CD4-positive, alpha-beta T cell treated with Interleukin-6 at 100 ng/mL for 8 hours (primary cell): Measurements from ENCODE around the gene FJX1.
A peak's percentile ranks its signal among the peaks of the same experiment; 100 is the strongest.

Experiments
- DNase-seq: peaks from one replicate; pipeline ENCODE4 v3.0.0-alpha.2; 2020; ENCODE audit warnings: mixed read lengths, low spot score

FJX1 gene

GRCh38 chr11:35606206-35606605 is 12.1 kb upstream of the FJX1 start:
- DNase-seq, result no peak

GRCh38 chr11:35608502-35608901 is 9.8 kb upstream of the FJX1 start:
- no peak for DNase-seq

GRCh38 chr11:35609656-35610055 is 8.6 kb upstream of the FJX1 start:
- no peak for DNase-seq

GRCh38 chr11:35610631-35611030 is 7.6 kb upstream of the FJX1 start:
- no peak for DNase-seq

- no peak for DNase-seq
Observed at GRCh38 chr11:35611741-35612140, 6.5 kb upstream of the FJX1 start.

GRCh38 chr11:35614939-35615569 is 3.2 kb upstream of the FJX1 start:
- DNase-seq, result no peak

GRCh38 chr11:35615921-35616900 is 2.0 kb upstream of the FJX1 start:
- peak; percentile 45 for DNase-seq

- DNase-seq, result no peak
Observed at GRCh38 chr11:35617316-35617686, 959 bp upstream of the FJX1 start.

- DNase-seq, result no peak
Observed at GRCh38 chr11:35618497-35619115, 346 bp downstream of the FJX1 start.

GRCh38 chr11:35619116-35619854 is 1.0 kb downstream of the FJX1 start:
- no peak for DNase-seq

GRCh38 chr11:35619855-35620640 is 1.8 kb downstream of the FJX1 start:
- no peak for DNase-seq

GRCh38 chr11:35620795-35621194 is 2.5 kb downstream of the FJX1 start:
- no peak for DNase-seq

GRCh38 chr11:35621620-35622019 is 3.4 kb downstream of the FJX1 start:
- DNase-seq, result no peak

GRCh38 chr11:35622070-35622469 is 3.8 kb downstream of the FJX1 start:
- no peak for DNase-seq

GRCh38 chr11:35623621-35624168 is 5.4 kb downstream of the FJX1 start:
- DNase-seq, result no peak

GRCh38 chr11:35624316-35624715 is 6.1 kb downstream of the FJX1 start:
- DNase-seq, result no peak

- no peak for DNase-seq
Observed at GRCh38 chr11:35624781-35625180, 6.5 kb downstream of the FJX1 start.

- no peak for DNase-seq
Observed at GRCh38 chr11:35626501-35626900, 8.2 kb downstream of the FJX1 start.

- no peak for DNase-seq
Observed at GRCh38 chr11:35629511-35629910, 11.3 kb downstream of the FJX1 start.

GRCh38 chr11:35629914-35630313 is 11.7 kb downstream of the FJX1 start:
- no peak for DNase-seq

- no peak for DNase-seq
Observed at GRCh38 chr11:35631891-35632290, 13.6 kb downstream of the FJX1 start.
